ENCODE data around the gene CKMT1A.
"Not testable (repeated sequence)": the region's sequence is repeated elsewhere in the genome, so short reads cannot be mapped to it uniquely, and the experiment has no call there.

Gene CKMT1A

GRCh38 chr15:43693148-43694022, at the start of gene CKMT1A:
TSS of gene CKMT1A (plus strand) at chr15:43693859. CDS start at chr15:43694051, 192 bp downstream.
- not testable (repeated sequence) for DNase-seq

GRCh38 chr15:43648649-43649429, 44.8 kb upstream of the CKMT1A start, which contains the start of gene CATSPER2:
TSS of gene CATSPER2 (minus strand) at chr15:43648844. CDS start at chr15:43648061, 783 bp downstream.
- no peak for DNase-seq

DNA sequence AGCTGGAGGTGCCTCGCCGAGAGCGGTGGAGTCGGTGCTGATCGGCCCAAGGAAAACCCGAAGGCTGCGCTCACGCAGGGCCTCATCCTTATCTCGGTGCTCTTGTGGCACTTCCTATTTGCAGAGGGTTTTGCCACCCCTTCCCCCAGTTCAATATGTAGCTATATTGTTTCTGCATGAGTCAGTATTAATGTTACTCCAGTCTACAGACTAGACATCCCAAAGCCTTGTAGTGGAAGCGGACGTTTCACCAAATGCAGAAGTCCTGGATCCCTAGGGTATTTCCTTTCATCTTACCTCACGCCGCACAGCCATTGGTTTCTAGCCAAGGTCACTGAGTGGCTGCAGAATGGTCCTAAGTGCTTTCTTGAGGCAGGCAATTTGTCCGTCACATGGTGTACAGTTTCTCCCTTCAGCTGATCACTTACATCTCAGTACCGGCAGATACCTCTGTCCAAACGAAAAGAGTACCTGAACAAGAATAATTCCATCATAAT, 44.2 kb upstream of the CKMT1A start:
- not testable (repeated sequence) for DNase-seq

- not testable (repeated sequence) for DNase-seq
These were observed 33.9 kb upstream of the CKMT1A start for GRCh38 chr15:43659727-43660126.

GRCh38 chr15:43662293-43662692, 31.4 kb upstream of the CKMT1A start:
- DNase-seq = not testable (repeated sequence)

DNA sequence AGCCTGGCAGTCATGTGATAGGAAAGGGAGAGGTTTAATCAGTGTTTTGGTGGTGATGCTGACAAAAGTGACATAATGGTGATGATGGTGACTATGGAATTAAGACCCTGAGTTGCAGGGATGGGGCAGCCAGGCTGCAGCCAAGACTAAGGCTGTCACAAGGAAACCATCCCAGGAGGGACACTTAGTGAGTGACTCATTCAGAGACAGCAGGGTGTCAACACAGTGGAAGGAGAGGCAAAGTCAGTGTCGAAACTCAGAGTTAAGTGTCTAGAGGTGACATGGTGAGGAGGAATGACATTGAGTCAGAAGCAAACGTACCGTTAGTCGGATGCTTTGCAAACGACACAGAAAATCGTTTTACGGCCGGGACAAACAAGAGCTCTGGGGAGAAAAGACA, 30.3 kb upstream of the CKMT1A start:
- DNase-seq = not testable (repeated sequence)

DNA sequence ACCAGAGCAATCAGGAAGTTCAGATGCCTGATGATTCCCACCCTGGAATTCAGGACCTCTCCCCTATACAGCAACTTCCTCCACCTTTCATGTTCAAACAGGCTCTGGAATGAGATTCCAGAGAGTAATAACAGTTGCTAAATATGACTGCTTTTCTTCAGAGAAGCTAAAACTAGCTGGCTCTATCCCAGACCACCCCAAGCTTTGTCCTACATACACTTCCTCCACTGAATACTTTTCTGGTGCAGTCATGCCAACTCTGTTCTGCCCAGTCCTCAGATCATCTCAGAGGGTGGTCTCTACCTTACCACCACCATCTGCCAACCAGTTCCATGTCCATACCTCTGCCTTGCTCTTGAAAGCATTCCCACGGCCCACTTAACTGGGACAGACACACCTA, 27.5 kb upstream of the CKMT1A start:
- DNase-seq = not testable (repeated sequence)

- not testable (repeated sequence) for DNase-seq
These were observed 19.5 kb upstream of the CKMT1A start for GRCh38 chr15:43674175-43674574.

- not testable (repeated sequence) for DNase-seq
These were observed 3.9 kb upstream of the CKMT1A start for GRCh38 chr15:43689604-43690301.

- not testable (repeated sequence) for DNase-seq
These were observed 980 bp upstream of the CKMT1A start for GRCh38 chr15:43692679-43693078.

DNA sequence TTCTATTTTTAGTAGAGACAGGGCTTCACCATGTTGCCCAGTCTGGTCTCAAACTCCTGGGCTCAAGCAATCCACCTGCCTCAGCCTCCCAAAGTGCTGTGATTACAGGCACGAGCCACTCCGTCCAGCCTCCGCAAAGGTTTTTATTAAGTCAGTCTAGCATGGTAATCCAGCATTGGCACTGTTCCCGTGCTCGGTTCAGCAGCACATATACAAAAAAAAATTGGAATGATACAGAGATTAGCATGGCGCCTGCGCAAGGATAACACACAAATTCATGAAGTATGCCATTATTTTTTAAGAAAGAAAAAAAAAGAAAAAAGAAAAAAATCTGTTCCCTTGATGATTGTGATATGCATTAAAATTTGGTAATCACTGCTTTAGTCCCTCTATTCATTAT, 8.5 kb downstream of the CKMT1A start:
- DNase-seq = no peak

- no peak for DNase-seq
These were observed 9.2 kb downstream of the CKMT1A start for GRCh38 chr15:43702701-43703424.

DNA sequence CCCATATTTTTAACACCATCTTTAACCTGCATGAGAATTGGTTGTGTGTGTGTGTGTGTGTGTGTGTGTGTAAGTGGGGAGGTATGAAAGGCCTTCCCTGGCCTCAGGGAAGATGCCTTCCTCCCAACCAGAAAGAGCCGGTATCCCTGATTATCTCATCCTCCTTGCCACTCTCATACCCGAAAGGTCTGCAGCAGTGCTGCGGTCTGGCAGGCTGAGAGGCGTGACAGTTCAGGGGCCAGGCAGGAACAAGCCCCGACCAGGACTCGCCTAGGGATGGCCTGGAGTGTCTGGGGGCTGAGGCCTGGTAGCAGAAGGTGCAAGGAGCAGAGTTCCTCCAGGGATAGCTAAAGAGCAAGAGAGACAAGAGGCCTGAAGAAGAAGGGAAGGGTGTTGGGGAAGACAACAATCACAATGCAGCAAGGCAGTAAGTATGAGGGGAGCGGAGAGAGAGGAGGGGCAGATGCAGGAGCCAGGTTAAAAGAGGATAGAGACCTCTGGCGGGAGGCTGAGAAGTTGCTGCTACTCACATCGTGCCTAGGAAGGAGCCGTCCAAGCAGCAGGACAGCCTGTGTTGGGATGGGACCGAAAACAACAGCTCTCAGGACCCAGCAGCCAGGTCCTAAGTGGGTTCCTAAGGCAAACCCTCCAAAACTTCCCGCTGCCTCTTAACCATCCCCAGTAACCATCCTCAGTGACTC, 16.9 kb downstream of the CKMT1A start:
- DNase-seq = not testable (repeated sequence)

- DNase-seq = no peak
These were observed 29.5 kb downstream of the CKMT1A start for GRCh38 chr15:43723151-43723550.

DNA sequence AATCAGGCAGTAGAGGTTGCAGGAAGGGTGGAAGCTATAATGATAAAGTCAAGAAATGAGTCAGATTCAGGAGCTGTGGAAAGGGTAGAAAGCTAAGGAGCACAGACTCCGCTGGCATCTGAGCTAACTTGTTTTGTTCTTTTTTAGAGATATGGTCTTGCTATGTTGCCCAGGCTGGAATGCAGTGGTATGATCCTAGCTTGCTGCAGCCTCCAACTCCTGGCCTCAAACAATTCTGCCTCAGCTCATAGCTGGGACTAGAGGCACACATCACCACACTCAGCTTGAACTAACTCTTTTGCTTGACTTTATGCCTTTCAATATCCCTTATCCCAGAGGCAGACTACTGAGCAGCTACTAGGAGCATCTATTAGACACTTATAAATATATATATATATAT, 32.6 kb downstream of the CKMT1A start:
- DNase-seq = not testable (repeated sequence)

DNA sequence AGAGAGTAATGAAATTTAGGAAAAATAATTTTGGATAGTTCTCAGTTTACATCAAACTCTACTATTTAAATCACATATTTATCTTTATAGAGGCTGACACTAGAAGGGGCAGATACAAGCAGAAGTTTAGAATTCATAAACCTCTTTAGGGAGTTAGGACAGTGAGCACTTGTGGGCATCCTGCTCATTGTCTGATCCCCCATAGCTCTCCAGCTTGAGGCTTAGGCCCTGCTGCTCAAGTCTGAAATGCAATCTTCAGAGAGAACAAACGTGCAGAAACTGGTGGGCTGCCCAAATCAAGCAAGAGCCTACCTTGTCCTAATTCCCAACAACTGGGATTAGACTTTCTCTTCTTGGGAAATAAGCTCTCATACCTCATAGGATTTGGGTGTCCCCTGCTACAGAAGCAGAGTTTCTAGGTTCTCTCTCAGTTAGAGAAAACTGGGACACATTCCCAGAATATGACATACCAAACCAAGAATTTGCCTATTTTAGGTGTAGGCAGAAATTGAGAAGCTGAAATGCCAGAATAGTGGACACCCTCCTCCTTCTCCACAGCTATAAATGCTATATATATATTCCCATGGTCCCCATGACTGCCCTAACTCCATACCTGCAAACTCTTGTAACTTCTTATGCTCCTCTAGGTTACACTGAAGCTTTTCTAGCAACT, 34.5 kb downstream of the CKMT1A start:
- not testable (repeated sequence) for DNase-seq

GRCh38 chr15:43735416-43735815, 41.8 kb downstream of the CKMT1A start:
- no peak for DNase-seq

DNA sequence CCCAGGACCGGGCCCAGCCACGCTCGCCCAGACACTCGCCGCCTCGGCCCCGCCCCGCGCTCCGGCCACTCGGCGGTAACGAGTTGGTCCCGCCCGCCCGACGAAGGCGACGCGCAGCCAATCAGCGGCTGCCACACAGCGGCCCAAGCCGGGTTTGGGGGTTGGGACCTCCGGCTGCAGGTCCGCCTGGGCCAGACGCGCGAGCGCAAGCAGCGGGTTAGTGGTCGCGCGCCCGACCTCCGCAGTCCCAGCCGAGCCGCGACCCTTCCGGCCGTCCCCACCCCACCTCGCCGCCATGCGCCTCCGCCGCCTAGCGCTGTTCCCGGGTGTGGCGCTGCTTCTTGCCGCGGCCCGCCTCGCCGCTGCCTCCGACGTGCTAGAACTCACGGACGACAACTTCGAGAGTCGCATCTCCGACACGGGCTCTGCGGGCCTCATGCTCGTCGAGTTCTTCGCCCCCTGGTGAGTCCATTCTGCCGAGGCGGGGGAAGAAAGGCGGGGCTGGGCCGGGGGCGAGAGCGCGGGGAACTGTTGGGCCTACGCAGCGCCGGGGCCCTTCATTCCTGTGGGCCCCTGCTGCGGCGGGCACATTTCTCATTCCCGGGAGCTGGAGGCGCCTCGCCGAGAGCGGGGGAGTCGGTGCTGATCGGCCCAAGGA, 52.7 kb downstream of the CKMT1A start, which contains the start of gene PDIA3:
PDIA3 (plus strand) TSS at position 194 of the 658 bp plus-strand sequence; CDS start at position 296, 102 bp downstream.
- DNase-seq = peak; percentile 74 to 84

DNA sequence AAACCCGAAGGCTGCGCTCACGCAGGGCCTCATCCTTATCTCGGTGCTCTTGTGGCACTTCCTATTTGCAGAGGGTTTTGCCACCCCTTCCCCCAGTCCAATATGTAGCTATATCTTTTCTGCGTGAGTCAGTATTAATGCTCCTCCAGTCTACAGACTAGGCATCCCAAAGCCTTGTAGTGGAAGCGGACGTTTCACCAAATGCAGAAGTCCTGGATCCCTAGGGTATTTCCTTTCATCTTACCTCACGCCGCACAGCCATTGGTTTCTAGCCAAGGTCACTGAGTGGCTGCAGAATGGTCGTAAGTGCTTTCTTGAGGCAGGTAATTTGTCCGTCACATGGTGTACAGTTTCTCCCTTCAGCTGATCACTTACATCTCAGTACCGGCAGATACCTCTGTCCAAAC, 53.2 kb downstream of the CKMT1A start:
- DNase-seq = not testable (repeated sequence)

- no peak for DNase-seq
These were observed 54.7 kb downstream of the CKMT1A start for GRCh38 chr15:43748376-43748775.
